Liver (tissue), 3 donors: ENCODE results near the gene C11orf24.
"Not testable (repeated sequence)": the region's sequence is repeated elsewhere in the genome, so short reads cannot be mapped to it uniquely, and the experiment has no call there.

ENCODE experiments used
- ATF3 ChIP-seq: IDR thresholded peaks from 2 replicates; pipeline ENCODE4 v1.6.1; 2016; ENCODE audit warnings: antibody characterized with exemption
- CTCF ChIP-seq: fragments of 150-350 bp; IDR thresholded peaks from 2 replicates; pipeline ENCODE4 v1.5.1; 2017; ENCODE audit warnings: improper control_type of control experiment, low read depth, low read length; ENCODE audit not compliant: missing input control
- EGR1 ChIP-seq, 2 donors: IDR thresholded peaks; 2 replicates each; pipeline ENCODE4 v1.6.1; 2016 to 2018; ENCODE audit warnings: antibody characterized with exemption in 2 of 2, low read depth in 2 of 2
- HNF4G ChIP-seq: IDR thresholded peaks from 2 replicates; pipeline ENCODE4 v1.6.1; 2016; ENCODE audit warnings: antibody characterized with exemption
- MAX ChIP-seq: IDR thresholded peaks from 2 replicates; pipeline ENCODE4 v1.6.1; 2016; ENCODE audit warnings: antibody characterized with exemption
- NR2F2 ChIP-seq: IDR thresholded peaks from 2 replicates; pipeline ENCODE4 v1.6.1; 2016; ENCODE audit warnings: antibody characterized with exemption
- RAD21 ChIP-seq, 2 donors: IDR thresholded peaks; 2 replicates each; pipeline ENCODE4 v1.6.1; 2016; ENCODE audit warnings: antibody characterized with exemption in 2 of 2, mild to moderate bottlenecking in 2 of 2
- REST ChIP-seq: IDR thresholded peaks from 2 replicates; pipeline ENCODE4 v1.6.1; 2016; ENCODE audit warnings: antibody characterized with exemption, mild to moderate bottlenecking
- YY1 ChIP-seq: IDR thresholded peaks from 2 replicates; pipeline ENCODE4 v1.6.1; 2016; ENCODE audit warnings: antibody characterized with exemption, mild to moderate bottlenecking
- donor health status: healthy.
- donor health status: healthy.

- TF ChIP-seq ATF3; CTCF; NR2F2; EGR1 (IDR thresholded peaks at IDR 0.05; ENCODE audit: low read depth in 2 of 2); REST; HNF4G; RAD21 (IDR thresholded peaks at IDR 0.05); YY1; MAX: not testable (repeated sequence)
These were observed 27.7 kb upstream of the C11orf24 start for GRCh38 chr11:68299517-68299879.
